ENCODE data around the gene SYNE4.
"Not testable (repeated sequence)": the region's sequence is repeated elsewhere in the genome, so short reads cannot be mapped to it uniquely, and the experiment has no call there.

SYNE4 gene

DNA sequence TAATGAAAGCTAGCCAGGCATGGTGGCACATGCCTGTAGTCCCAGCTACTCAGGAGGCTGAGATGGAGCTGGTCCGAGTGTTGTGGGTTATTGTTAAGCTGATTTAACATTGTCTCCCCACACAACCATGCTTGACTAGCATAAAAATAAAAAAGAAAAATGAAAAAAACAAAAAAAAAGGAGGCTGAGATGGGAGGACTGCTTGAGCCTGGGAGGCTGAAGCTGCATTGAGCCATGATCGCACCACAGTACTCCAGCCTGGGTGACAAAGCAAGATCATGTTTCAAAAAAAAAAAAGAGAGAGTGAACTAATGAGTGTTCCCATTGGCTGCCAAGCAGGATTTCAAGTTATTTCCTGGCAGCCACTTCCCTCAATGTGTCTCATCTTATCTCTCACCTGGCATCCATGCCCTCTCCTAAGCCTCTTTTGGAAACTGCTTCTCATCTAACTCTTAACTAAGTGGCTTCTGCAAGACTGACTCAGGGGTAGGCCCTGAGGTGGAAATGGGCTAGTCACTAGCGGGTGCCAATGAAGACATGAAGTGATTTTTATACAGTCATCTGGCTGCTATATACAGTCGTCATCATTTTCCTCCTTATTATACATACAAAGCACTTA lies 40.6 kb upstream of the SYNE4 start:
- Mint-ChIP-seq H3K9me3 (no peaks in the 10 kb centered on the region), H3K4me1 (peaks cover 20% of the 10 kb centered on the region), H3K27ac (no peak overlapping the region), H3K4me3 (no peak overlapping the region), H3K27me3 (ENCODE audit: low read depth, poor library complexity) (peaks cover 3% of the 10 kb centered on the region), H3K36me3 (ENCODE audit: low read depth) (peaks cover 22% of the 10 kb centered on the region)
- TF ChIP-seq, protein P1, sequence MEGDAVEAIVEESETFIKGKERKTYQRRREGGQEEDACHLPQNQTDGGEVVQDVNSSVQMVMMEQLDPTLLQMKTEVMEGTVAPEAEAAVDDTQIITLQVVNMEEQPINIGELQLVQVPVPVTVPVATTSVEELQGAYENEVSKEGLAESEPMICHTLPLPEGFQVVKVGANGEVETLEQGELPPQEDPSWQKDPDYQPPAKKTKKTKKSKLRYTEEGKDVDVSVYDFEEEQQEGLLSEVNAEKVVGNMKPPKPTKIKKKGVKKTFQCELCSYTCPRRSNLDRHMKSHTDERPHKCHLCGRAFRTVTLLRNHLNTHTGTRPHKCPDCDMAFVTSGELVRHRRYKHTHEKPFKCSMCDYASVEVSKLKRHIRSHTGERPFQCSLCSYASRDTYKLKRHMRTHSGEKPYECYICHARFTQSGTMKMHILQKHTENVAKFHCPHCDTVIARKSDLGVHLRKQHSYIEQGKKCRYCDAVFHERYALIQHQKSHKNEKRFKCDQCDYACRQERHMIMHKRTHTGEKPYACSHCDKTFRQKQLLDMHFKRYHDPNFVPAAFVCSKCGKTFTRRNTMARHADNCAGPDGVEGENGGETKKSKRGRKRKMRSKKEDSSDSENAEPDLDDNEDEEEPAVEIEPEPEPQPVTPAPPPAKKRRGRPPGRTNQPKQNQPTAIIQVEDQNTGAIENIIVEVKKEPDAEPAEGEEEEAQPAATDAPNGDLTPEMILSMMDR (IDR thresholded peaks at IDR 0.05), result no peak
- no peak for DNase-seq

DNA sequence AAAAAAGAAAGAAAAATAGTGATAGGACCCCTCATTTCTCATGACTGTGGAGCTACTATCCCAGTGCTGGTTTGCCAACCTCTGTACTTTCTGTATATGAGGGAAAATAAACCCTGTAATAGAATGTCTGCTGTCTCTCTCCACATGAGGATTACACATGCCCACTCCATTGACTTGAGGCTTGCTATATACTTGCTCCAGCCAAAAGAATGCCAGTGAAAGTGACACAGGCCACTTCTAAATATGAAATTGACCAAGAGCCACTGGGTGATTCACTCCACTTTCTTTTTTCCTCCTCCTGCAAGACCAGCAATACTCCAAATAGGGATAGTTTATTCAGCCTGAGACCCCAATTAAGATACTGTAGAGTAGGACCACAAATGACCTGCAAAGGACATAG lies 39.2 kb upstream of the SYNE4 start:
- Mint-ChIP-seq H3K9me3 (no peaks in the 10 kb centered on the region), H3K4me3 (no peak overlapping the region), H3K27me3 (ENCODE audit: low read depth, poor library complexity) (peaks cover 3% of the 10 kb centered on the region), H3K27ac (no peak overlapping the region), H3K4me1 (peaks cover 12% of the 10 kb centered on the region), H3K36me3 (ENCODE audit: low read depth) (peaks cover 26% of the 10 kb centered on the region)
- TF ChIP-seq, protein P1 (IDR thresholded peaks at IDR 0.05), result no peak
- no peak for DNase-seq

DNA sequence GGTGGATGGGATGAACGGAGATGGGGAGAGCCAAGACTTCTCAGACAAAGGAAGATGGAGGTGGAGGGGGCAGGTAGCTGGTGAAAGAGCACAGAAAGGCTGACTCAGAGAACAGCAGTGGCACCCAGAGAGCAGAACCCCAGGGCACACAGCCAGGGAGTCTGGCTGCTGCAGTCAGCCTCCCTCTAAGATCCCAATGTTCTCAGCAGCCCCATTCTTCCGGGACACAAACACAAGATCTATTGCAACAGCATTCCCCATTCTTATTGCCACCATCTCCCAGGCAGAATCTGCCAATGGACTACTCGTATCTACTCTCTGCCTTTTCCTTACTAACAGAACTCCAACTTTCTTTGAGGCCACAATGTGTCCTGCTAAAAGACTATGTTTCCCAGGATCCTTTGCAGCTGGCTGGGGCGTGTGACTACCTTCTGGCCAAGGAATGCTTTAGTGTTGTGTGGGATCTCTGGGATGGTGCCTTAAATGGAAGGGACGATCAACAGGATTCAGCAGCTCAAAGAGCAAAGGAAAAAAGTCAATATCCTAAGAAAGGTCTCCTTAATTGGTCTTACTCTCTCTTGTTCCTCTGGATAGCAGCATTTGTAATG lies 37.9 kb upstream of the SYNE4 start:
- TF ChIP-seq, protein P1 (IDR thresholded peaks at IDR 0.05), result no peak
- Mint-ChIP-seq H3K4me3 (no peak overlapping the region), H3K4me1 (peaks cover 20% of the 10 kb centered on the region), H3K36me3 (ENCODE audit: low read depth) (peaks cover 24% of the 10 kb centered on the region), H3K27me3 (ENCODE audit: low read depth, poor library complexity) (peaks cover 3% of the 10 kb centered on the region), H3K9me3 (no peaks in the 10 kb centered on the region), H3K27ac (no peak overlapping the region)
- DNase-seq, result no peak

DNA sequence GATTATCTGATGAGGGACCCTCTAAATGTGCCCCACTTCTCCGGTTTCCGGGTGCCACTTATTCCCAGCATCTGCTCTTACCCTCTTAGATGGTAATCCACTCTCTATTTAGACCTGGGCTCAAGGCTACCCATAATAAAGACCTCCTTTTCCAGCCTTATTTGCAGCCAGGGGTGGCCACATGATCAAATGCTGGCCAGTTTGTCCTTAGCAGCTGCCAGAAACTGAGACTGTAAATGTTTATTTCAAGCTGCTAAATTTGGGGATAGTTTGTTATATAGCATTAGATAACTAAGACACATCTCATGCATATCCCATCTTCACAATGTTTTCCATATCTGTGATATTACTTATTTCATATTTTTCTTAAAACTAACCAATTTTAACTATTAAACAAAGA lies 35.3 kb upstream of the SYNE4 start:
- TF ChIP-seq, protein P1 (IDR thresholded peaks at IDR 0.05), result no peak
- Mint-ChIP-seq H3K9me3 (no peaks in the 10 kb centered on the region), H3K4me3 (no peak overlapping the region), H3K36me3 (ENCODE audit: low read depth) (peaks cover 21% of the 10 kb centered on the region), H3K27ac (no peak overlapping the region), H3K27me3 (ENCODE audit: low read depth, poor library complexity) (peaks cover 6% of the 10 kb centered on the region), H3K4me1 (peaks cover 21% of the 10 kb centered on the region)
- DNase-seq, result no peak

DNA sequence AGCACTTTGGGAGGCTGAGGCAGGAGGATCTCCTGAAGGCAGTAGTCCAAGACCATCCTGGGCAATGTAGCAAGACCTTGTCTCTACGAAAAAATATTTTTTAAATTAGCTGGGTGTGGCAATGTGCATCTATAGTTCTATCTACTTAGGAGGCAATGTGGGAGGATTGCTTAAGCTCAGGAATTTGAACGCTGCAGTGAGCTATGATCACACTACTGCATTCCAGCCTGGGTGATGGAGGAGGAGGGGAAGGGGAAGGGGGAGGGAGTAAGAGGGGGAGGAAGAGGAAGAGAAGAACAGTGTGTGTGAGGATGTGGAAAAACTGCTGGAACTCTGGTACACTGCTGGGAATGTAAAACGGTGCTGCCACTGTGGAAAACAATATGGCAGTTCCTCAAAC lies 33.2 kb upstream of the SYNE4 start:
- TF ChIP-seq, protein P1 (IDR thresholded peaks at IDR 0.05), result no peak
- DNase-seq, result no peak
- peaks cover 27% of the 10 kb centered on the region for H3K4me1 Mint-ChIP-seq
- H3K36me3 Mint-ChIP-seq (ENCODE audit: low read depth), result peaks cover 27% of the 10 kb centered on the region
- H3K4me3 Mint-ChIP-seq, result no peak overlapping the region
- H3K27me3 Mint-ChIP-seq (ENCODE audit: low read depth, poor library complexity), result peaks cover 3% of the 10 kb centered on the region
- no peaks in the 10 kb centered on the region for H3K9me3 Mint-ChIP-seq
- H3K27ac Mint-ChIP-seq, result peak overlapping the region; percentile 42

DNA sequence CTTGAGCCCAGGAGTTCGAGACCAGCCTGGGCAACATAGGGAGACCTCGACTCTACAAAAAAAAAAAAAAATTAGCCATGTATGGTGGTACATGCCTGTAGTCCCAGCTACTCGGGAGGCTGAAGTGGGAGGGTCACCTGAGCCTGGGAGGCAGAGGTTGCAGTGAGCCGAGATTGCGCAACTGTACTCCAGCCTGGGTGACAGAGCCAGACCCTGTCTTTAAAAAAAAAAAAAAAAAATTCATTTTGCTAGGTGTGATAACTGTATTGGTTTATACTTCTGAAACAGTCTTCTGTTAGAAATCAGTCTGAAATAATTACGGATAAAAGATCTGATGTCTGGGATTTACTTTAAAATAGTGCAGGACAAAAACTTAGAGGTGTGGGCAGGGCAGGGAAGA lies 32.5 kb upstream of the SYNE4 start:
- peaks cover 27% of the 10 kb centered on the region for H3K4me1 Mint-ChIP-seq
- not testable (repeated sequence) for DNase-seq; H3K4me3 Mint-ChIP-seq; H3K27me3 Mint-ChIP-seq (ENCODE audit: low read depth, poor library complexity); H3K9me3 Mint-ChIP-seq; H3K27ac Mint-ChIP-seq
- peaks cover 20% of the 10 kb centered on the region for H3K36me3 Mint-ChIP-seq (ENCODE audit: low read depth)
